Measurements from ENCODE around the gene BPIFB6.

The BPIFB6 gene

GRCh38 chr20:33091693-33092092 is 60.2 kb downstream of the BPIFB6 start:
- Mint-ChIP-seq H3K4me3 (no peak overlapping the region), H3K27ac (no peak overlapping the region), H3K9me3 (peaks cover 8% of the 10 kb centered on the region), H3K27me3 (no peaks in the 10 kb centered on the region), H3K36me3 (no peaks in the 10 kb centered on the region), H3K4me1 (no peaks in the 10 kb centered on the region)
- no peak for ATAC-seq

DNA sequence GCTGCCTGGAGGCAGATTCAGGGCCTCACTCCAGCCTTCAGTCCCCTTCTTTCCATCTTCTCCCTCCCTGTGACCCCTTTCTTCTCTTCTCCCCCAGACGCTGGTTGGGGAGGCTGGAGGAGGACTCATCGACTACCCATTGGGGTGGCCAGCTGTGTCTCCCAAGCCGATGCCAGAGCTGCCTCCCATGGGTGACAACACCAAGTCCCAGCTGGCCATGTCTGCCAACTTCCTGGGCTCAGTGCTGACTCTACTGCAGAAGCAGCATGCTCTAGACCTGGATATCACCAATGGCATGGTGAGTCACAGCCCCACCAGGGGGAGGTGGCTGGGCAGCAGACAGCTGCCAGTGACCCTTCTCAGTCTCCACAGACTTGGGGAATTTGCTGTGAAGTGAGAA is 60.9 kb downstream of the BPIFB6 start:
- Mint-ChIP-seq H3K4me1 (no peaks in the 10 kb centered on the region), H3K27me3 (no peaks in the 10 kb centered on the region), H3K9me3 (peaks cover 8% of the 10 kb centered on the region), H3K36me3 (no peaks in the 10 kb centered on the region), H3K4me3 (no peak overlapping the region), H3K27ac (no peak overlapping the region)
- ATAC-seq: no peak

- Mint-ChIP-seq H3K4me3 (no peak overlapping the region), H3K4me1 (no peaks in the 10 kb centered on the region), H3K9me3 (peaks cover 8% of the 10 kb centered on the region), H3K36me3 (no peaks in the 10 kb centered on the region), H3K27ac (no peak overlapping the region), H3K27me3 (no peaks in the 10 kb centered on the region)
- ATAC-seq: no peak
Measured at GRCh38 chr20:33093074-33093473, 61.6 kb downstream of the BPIFB6 start.

- Mint-ChIP-seq H3K9me3 (peaks cover 8% of the 10 kb centered on the region), H3K4me1 (no peaks in the 10 kb centered on the region), H3K4me3 (no peak overlapping the region), H3K27me3 (no peaks in the 10 kb centered on the region), H3K36me3 (no peaks in the 10 kb centered on the region), H3K27ac (no peak overlapping the region)
- no peak for ATAC-seq
Measured at GRCh38 chr20:33093582-33093981, 62.1 kb downstream of the BPIFB6 start.
